ENCODE results near the gene CDC25A.

DNA sequence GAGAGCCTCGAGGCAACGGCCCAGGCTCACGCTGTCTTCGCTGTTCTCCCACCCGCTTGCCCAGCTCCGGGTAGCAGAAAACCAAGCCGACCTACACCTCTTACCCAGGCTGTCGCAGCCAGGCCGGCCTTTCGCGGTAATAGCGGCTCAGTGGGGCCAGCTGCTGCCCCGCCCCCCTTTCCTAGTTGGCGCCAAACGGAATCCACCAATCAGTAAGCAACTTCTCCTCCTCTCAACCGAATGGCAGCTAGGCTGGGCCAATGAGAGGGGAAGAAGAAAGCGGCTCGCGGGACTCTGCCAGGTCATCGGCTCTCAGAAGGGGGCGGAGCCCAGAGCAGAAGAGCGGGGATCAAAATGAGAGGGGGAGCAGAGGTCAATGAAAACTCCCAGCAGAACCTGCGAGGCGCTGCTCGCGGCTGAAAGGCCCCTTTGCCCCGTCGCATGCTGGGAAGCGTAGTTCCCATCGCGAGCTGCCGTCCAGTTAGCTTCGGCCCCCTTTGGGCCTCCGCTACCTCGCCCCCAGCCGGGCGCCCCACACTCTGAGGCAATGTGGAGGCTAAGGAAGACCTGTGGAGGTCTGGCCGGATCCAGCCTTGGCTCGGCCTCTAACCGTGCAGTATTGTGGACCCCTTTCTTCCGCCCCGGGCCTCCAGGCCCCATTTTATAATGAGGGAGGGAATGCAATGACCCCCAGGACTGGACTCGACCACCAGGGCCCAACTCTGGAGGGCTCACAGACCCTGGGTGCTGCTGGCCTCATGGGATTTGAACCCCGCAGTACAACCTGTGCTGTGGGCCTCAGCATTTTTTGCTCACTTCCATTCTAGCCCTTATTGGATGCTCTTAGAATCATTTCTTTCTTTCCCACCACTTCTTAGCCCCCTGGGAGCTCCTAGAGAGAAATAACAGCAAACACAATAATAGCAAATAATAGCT is at the start of gene CDC25A:
- TF ChIP-seq POLR2AphosphoS5 (IDR thresholded peaks at IDR 0.05), result peak; percentile 53
- TF ChIP-seq, protein P1, sequence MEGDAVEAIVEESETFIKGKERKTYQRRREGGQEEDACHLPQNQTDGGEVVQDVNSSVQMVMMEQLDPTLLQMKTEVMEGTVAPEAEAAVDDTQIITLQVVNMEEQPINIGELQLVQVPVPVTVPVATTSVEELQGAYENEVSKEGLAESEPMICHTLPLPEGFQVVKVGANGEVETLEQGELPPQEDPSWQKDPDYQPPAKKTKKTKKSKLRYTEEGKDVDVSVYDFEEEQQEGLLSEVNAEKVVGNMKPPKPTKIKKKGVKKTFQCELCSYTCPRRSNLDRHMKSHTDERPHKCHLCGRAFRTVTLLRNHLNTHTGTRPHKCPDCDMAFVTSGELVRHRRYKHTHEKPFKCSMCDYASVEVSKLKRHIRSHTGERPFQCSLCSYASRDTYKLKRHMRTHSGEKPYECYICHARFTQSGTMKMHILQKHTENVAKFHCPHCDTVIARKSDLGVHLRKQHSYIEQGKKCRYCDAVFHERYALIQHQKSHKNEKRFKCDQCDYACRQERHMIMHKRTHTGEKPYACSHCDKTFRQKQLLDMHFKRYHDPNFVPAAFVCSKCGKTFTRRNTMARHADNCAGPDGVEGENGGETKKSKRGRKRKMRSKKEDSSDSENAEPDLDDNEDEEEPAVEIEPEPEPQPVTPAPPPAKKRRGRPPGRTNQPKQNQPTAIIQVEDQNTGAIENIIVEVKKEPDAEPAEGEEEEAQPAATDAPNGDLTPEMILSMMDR (IDR thresholded peaks at IDR 0.05), result no peak
- no peak for TF ChIP-seq POLR2A (IDR thresholded peaks at IDR 0.05)
